H9 (cell line): ENCODE data around the gene SLC25A53. TPM values are rescaled to one million over a fixed set of nuclear protein-coding genes. Genes with fewer than 3 reads are reported as not detected.

Experiments used
- DNase-seq: peaks from one replicate; pipeline ENCODE4 v3.0.0-alpha.2; 2017
- H2AFZ ChIP-seq: one replicate; pipeline ENCODE4 v1.6.1; 2013; ENCODE audit warnings: mild to moderate bottlenecking, low read length, control low read depth, moderate library complexity
- H2AK5ac ChIP-seq: 2 replicates; pipeline ENCODE4 v1.6.1; 2013; ENCODE audit warnings: low read length, control low read depth, mixed read lengths; ENCODE audit not compliant: insufficient read length
- H2BK120ac ChIP-seq: one replicate; pipeline ENCODE4 v1.6.1; 2013; ENCODE audit warnings: low read depth, mild to moderate bottlenecking, low read length, control low read depth, inconsistent platforms; ENCODE audit not compliant: poor library complexity, severe bottlenecking
- H2BK12ac ChIP-seq: 2 replicates; pipeline ENCODE4 v1.6.1; 2013; ENCODE audit warnings: low read length, control low read depth, mixed read lengths, low read depth; ENCODE audit not compliant: insufficient read length
- H2BK15ac ChIP-seq: 2 replicates; pipeline ENCODE4 v1.6.1; 2013; ENCODE audit warnings: low read depth, low read length, control low read depth
- H2BK20ac ChIP-seq: one replicate; pipeline ENCODE4 v1.6.1; 2013; ENCODE audit warnings: low read depth, mild to moderate bottlenecking, low read length, control low read depth, inconsistent platforms; ENCODE audit not compliant: poor library complexity, severe bottlenecking
- H2BK5ac ChIP-seq: 2 replicates; pipeline ENCODE4 v1.6.1; 2013; ENCODE audit warnings: low read length, control low read depth, mixed read lengths; ENCODE audit not compliant: insufficient read length
- H3K14ac ChIP-seq: 2 replicates; pipeline ENCODE4 v1.6.1; 2013; ENCODE audit warnings: low read length, control low read depth; ENCODE audit not compliant: insufficient read depth
- H3K18ac ChIP-seq: 2 replicates; pipeline ENCODE4 v1.6.1; 2013; ENCODE audit warnings: low read depth, mild to moderate bottlenecking, mixed read lengths, low read length, control low read depth; ENCODE audit not compliant: insufficient read length
- H3K23ac ChIP-seq: 2 replicates; pipeline ENCODE4 v1.6.1; 2013; ENCODE audit warnings: low read length, control low read depth, mixed read lengths, low read depth; ENCODE audit not compliant: insufficient read length
- H3K23me2 ChIP-seq: 2 replicates; pipeline ENCODE4 v1.6.1; 2013; ENCODE audit warnings: low read depth, mild to moderate bottlenecking, mixed read lengths, low read length, control low read depth; ENCODE audit not compliant: insufficient read length, poor library complexity, severe bottlenecking
- H3K27ac ChIP-seq: 2 replicates; pipeline ENCODE4 v1.5.1; 2013; ENCODE audit warnings: low read length, control low read depth, mixed read lengths, low read depth; ENCODE audit not compliant: insufficient read length
- H3K27me3 ChIP-seq: 2 replicates; pipeline ENCODE4 v1.6.1; 2013; ENCODE audit warnings: low read length, control low read depth, inconsistent platforms; ENCODE audit not compliant: insufficient read depth
- H3K4ac ChIP-seq: 2 replicates; pipeline ENCODE4 v1.6.1; 2013; ENCODE audit warnings: low read depth, mild to moderate bottlenecking, control low read depth, inconsistent platforms, low read length, moderate library complexity
- H3K4me1 ChIP-seq: 2 replicates; pipeline ENCODE4 v1.6.1; 2013; ENCODE audit warnings: low read length, control low read depth, inconsistent platforms; ENCODE audit not compliant: insufficient read depth
- H3K4me2 ChIP-seq: 2 replicates; pipeline ENCODE4 v1.6.1; 2013; ENCODE audit warnings: low read length, control low read depth, mixed read lengths; ENCODE audit not compliant: insufficient read length, insufficient read depth
- H3K56ac ChIP-seq: 2 replicates; pipeline ENCODE4 v1.6.1; 2013; ENCODE audit warnings: low read depth, mild to moderate bottlenecking, mixed read lengths, low read length, control low read depth; ENCODE audit not compliant: insufficient read length
- H3K79me1 ChIP-seq: 2 replicates; pipeline ENCODE4 v1.6.1; 2013; ENCODE audit warnings: low read depth, mild to moderate bottlenecking, moderate library complexity, low read length, control low read depth, inconsistent platforms; ENCODE audit not compliant: insufficient read depth, poor library complexity, severe bottlenecking
- H3K79me2 ChIP-seq: 2 replicates; pipeline ENCODE4 v1.6.1; 2013; ENCODE audit warnings: low read length, control low read depth, inconsistent platforms; ENCODE audit not compliant: insufficient read depth
- H3K9ac ChIP-seq: 2 replicates; pipeline ENCODE4 v1.6.1; 2013; ENCODE audit warnings: low read length, control low read depth, mixed read lengths; ENCODE audit not compliant: insufficient read length; ENCODE audit errors: extremely low read depth
- H3K9me3 ChIP-seq: one replicate; pipeline ENCODE4 v1.6.1; 2013; ENCODE audit warnings: low read depth, low read length, inconsistent platforms; ENCODE audit not compliant: control insufficient read depth
- H3T11ph ChIP-seq: one replicate; pipeline ENCODE4 v1.6.1; 2013; ENCODE audit warnings: mild to moderate bottlenecking, low read length, control low read depth, inconsistent platforms
- H4K20me1 ChIP-seq: one replicate; pipeline ENCODE4 v1.6.1; 2013; ENCODE audit not compliant: control insufficient read depth, insufficient read length, insufficient read depth
- H4K5ac ChIP-seq: 2 replicates; pipeline ENCODE4 v1.6.1; 2013; ENCODE audit warnings: low read depth, mild to moderate bottlenecking, mixed read lengths, low read length, control low read depth; ENCODE audit not compliant: insufficient read length
- H4K8ac ChIP-seq: replicated peaks from 2 replicates; pipeline ENCODE4 v1.6.1; 2013; ENCODE audit warnings: low read length, control low read depth, mixed read lengths, low read depth; ENCODE audit not compliant: insufficient read length
- H4K91ac ChIP-seq: 2 replicates; pipeline ENCODE4 v1.6.1; 2013; ENCODE audit warnings: low read depth, mild to moderate bottlenecking, moderate library complexity, mixed read lengths, low read length, control low read depth; ENCODE audit not compliant: insufficient read length
- H3K27ac Mint-ChIP-seq, 3 experiments: 2 replicates in 2 of 3; 3 replicates in 1 of 3; pipeline ENCODE4 v1.8.0; 2020 to 2021; ENCODE audit warnings: mixed read lengths in 3 of 3, mild to moderate bottlenecking in 1 of 3, moderate library complexity in 1 of 3
- H3K27me3 Mint-ChIP-seq: 2 replicates; pipeline ENCODE4 v1.8.0; 2021; ENCODE audit warnings: low read depth, mild to moderate bottlenecking, moderate library complexity, mixed read lengths
- H3K36me3 Mint-ChIP-seq, 3 experiments: 2 replicates in 2 of 3; 3 replicates in 1 of 3; pipeline ENCODE4 v1.8.0; 2020 to 2021; ENCODE audit warnings: low read depth in 3 of 3, mixed read lengths in 3 of 3; ENCODE audit not compliant: insufficient read depth in 1 of 3
- H3K4me1 Mint-ChIP-seq, 2 experiments: 2 replicates each; pipeline ENCODE4 v1.8.0; 2020; ENCODE audit warnings: mixed read lengths in 2 of 2
- H3K4me3 Mint-ChIP-seq, 2 experiments: 2 replicates in 1 of 2; 3 replicates in 1 of 2; pipeline ENCODE4 v1.8.0; 2020 to 2021; ENCODE audit warnings: mild to moderate bottlenecking in 2 of 2, mixed read lengths in 2 of 2, moderate library complexity in 1 of 2
- H3K9me3 Mint-ChIP-seq, 2 experiments: 2 replicates in 1 of 2; 3 replicates in 1 of 2; pipeline ENCODE4 v1.8.0; 2020; ENCODE audit warnings: mild to moderate bottlenecking in 2 of 2, mixed read lengths in 2 of 2, moderate library complexity in 1 of 2
- WGBS: extraction: QIAGEN DNeasy Blood & Tissue Kit; methylation state at CpG from one replicate; pipeline ENCODE4 v1.1.7; 2013; ENCODE audit warnings: missing lambda C conversion rate, low lambda C conversion rate, mixed read lengths; ENCODE audit not compliant: insufficient read length; ENCODE audit errors: extremely low coverage; 5-methylcytosine and 5-hydroxymethylcytosine counted together
- total RNA-seq: library from RNA; stranded (reverse); gene quantifications from 2 replicates; pipeline ENCODE4 v1.2.1, GENCODE V29; 2021
- TF ChIP-seq, protein P1 (sequence below): fragments of 200-600 bp; sonication (generic); conservative IDR thresholded peaks from 3 replicates; pipeline ENCODE4 v1.8.0; 2021; ENCODE audit warnings: antibody characterized with exemption, mild to moderate bottlenecking

SLC25A53 gene
- total RNA-seq, 1 experiment from 2014 or later: 1.6 TPM

DNA sequence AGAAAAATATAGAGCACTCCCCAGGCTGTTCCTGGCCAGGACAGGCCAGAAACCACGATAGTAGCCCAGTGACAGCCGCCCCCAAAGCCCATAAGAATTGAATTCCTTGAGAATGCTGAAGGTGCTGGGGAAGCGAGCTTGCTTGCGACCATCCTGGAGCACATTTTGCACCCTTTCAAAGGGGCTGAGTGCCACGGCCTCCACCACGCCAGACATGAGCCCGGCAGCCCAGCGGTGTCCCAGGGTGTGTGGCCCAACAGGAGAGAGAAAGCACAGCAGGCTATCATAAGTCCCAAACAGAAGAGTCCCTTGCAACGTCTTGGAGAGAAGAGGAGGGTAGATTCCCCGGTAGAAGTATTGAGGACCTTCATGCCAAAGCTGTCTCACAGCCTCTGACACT, 52.1 kb downstream of the SLC25A53 start:
- Histone ChIP-seq H3K23ac (no peak overlapping the region), H2AFZ (no peak overlapping the region), H2BK5ac (no peak overlapping the region), H3K9ac (no peak overlapping the region), H3K56ac (no peak overlapping the region), H2BK20ac (no peak overlapping the region), H3K79me2 (no peaks in the 10 kb centered on the region), H3T11ph (no peak overlapping the region), H2BK120ac (no peak overlapping the region), H3K79me1 (no peaks in the 10 kb centered on the region), H2BK12ac (no peak overlapping the region), H4K91ac (no peak overlapping the region), H3K18ac (no peak overlapping the region), H3K9me3 (no peaks in the 10 kb centered on the region), H2AK5ac (no peak overlapping the region), H3K4ac (no peak overlapping the region), H4K8ac (no peak overlapping the region), H3K4me2 (no peak overlapping the region), H3K27me3 (no peaks in the 10 kb centered on the region), H4K20me1 (no peaks in the 10 kb centered on the region), H3K4me1 (no peaks in the 10 kb centered on the region), H3K27ac (no peak overlapping the region), H4K5ac (no peak overlapping the region), H2BK15ac (no peak overlapping the region), H3K14ac (no peak overlapping the region), H3K23me2 (no peaks in the 10 kb centered on the region)
- peaks cover 0 to 6% (median 4%) of the 10 kb centered on the region in 3 experiments; a peak in 4 of 7 replicates for H3K36me3 Mint-ChIP-seq
- DNase-seq: no peak
- no peaks in the 10 kb centered on the region for H3K4me1 Mint-ChIP-seq
- peak overlapping the region in 1 of 3 experiments; percentile 33; a peak in 1 of 7 replicates for H3K27ac Mint-ChIP-seq
- peaks cover 0 to 46% of the 10 kb centered on the region in 2 experiments; a peak in 2 of 5 replicates for H3K9me3 Mint-ChIP-seq
- no peak overlapping the region for H3K4me3 Mint-ChIP-seq
- WGBS: no CpG with 5 or more reads among the region's 10 CpGs
- peaks cover 1% of the 10 kb centered on the region for H3K27me3 Mint-ChIP-seq
- TF ChIP-seq, protein P1, sequence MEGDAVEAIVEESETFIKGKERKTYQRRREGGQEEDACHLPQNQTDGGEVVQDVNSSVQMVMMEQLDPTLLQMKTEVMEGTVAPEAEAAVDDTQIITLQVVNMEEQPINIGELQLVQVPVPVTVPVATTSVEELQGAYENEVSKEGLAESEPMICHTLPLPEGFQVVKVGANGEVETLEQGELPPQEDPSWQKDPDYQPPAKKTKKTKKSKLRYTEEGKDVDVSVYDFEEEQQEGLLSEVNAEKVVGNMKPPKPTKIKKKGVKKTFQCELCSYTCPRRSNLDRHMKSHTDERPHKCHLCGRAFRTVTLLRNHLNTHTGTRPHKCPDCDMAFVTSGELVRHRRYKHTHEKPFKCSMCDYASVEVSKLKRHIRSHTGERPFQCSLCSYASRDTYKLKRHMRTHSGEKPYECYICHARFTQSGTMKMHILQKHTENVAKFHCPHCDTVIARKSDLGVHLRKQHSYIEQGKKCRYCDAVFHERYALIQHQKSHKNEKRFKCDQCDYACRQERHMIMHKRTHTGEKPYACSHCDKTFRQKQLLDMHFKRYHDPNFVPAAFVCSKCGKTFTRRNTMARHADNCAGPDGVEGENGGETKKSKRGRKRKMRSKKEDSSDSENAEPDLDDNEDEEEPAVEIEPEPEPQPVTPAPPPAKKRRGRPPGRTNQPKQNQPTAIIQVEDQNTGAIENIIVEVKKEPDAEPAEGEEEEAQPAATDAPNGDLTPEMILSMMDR: no peak
